MM.1S (cell line): ENCODE results near the gene ZFP90.

Experiments
- DNase-seq: peaks from one replicate; pipeline ENCODE4 v3.0.0-alpha.2; 2015
- H2AFZ ChIP-seq: fragments of 300-600 bp; sonication (generic); 2 replicates; pipeline ENCODE4 v1.6.0; 2016; ENCODE audit warnings: antibody characterized with exemption, low read length
- H3F3A ChIP-seq: fragments of 300-600 bp; sonication (generic); 2 replicates; pipeline ENCODE4 v1.6.1; 2016; ENCODE audit warnings: mild to moderate bottlenecking, antibody characterized with exemption, low read length, moderate library complexity, mixed read lengths; ENCODE audit not compliant: insufficient read depth
- H3K27ac ChIP-seq: fragments of 300-600 bp; sonication (generic); 2 replicates; pipeline ENCODE4 v1.5.1; 2016; ENCODE audit warnings: mild to moderate bottlenecking, low read length
- H3K27me3 ChIP-seq: fragments of 300-600 bp; sonication (generic); replicated peaks from 2 replicates; pipeline ENCODE4 v1.6.0; 2016; ENCODE audit warnings: low read length; ENCODE audit not compliant: insufficient read depth
- H3K36me3 ChIP-seq: fragments of 300-600 bp; sonication (generic); replicated peaks from 2 replicates; pipeline ENCODE4 v1.6.1; 2016; ENCODE audit warnings: mild to moderate bottlenecking, low read length, mixed read lengths; ENCODE audit not compliant: insufficient read depth
- H3K4me1 ChIP-seq: fragments of 300-600 bp; sonication (generic); 2 replicates; pipeline ENCODE4 v1.6.1; 2016; ENCODE audit warnings: low read length, mixed read lengths
- H3K4me2 ChIP-seq: fragments of 300-600 bp; sonication (generic); 2 replicates; pipeline ENCODE4 v1.6.0; 2016; ENCODE audit warnings: low read depth, low read length
- H3K4me3 ChIP-seq: fragments of 300-600 bp; sonication (generic); 2 replicates; pipeline ENCODE4 v1.5.1; 2016; ENCODE audit warnings: low read length, mixed read lengths
- H3K79me2 ChIP-seq: fragments of 300-600 bp; sonication (generic); 2 replicates; pipeline ENCODE4 v1.6.1; 2016; ENCODE audit warnings: mixed run types, low read length, mixed read lengths
- H3K9ac ChIP-seq: fragments of 300-600 bp; sonication (generic); 2 replicates; pipeline ENCODE4 v1.6.1; 2016; ENCODE audit warnings: low read length, mixed read lengths
- H3K9me2 ChIP-seq: fragments of 300-600 bp; sonication (generic); replicated peaks from 2 replicates; pipeline ENCODE4 v1.6.1; 2016; ENCODE audit warnings: mild to moderate bottlenecking, low read length, mixed read lengths; ENCODE audit not compliant: insufficient read depth
- H3K9me3 ChIP-seq: fragments of 300-600 bp; sonication (generic); replicated peaks from 2 replicates; pipeline ENCODE4 v1.6.1; 2016; ENCODE audit warnings: mild to moderate bottlenecking, low read length, mixed read lengths; ENCODE audit not compliant: insufficient read depth
- H4K20me1 ChIP-seq: fragments of 300-600 bp; sonication (generic); 2 replicates; pipeline ENCODE4 v1.6.1; 2016; ENCODE audit warnings: mild to moderate bottlenecking, low read length, moderate library complexity, mixed read lengths; ENCODE audit not compliant: insufficient read depth
- CTCF ChIP-seq: fragments of 300-600 bp; sonication (generic); IDR thresholded peaks from 2 replicates; pipeline ENCODE4 v1.5.1; 2016; ENCODE audit warnings: antibody characterized with exemption, low read length, mixed read lengths
- EZH2 ChIP-seq: fragments of 300-600 bp; sonication (generic); optimal IDR thresholded peaks from 2 replicates; pipeline ENCODE3; 2017; ENCODE audit warnings: low read depth, mild to moderate bottlenecking, antibody characterized with exemption, low read length, mixed read lengths
- EZH2phosphoT487 ChIP-seq: fragments of 300-600 bp; sonication (generic); IDR thresholded peaks from 2 replicates; pipeline ENCODE4 v1.6.1; 2018; ENCODE audit warnings: antibody characterized with exemption, low read length

ZFP90 gene

GRCh38 chr16:68608330-68608729 is 69.2 kb downstream of the ZFP90 start:
- H3K4me1 ChIP-seq, result no peaks in the 10 kb centered on the region
- H3K9me3 ChIP-seq, result no peaks in the 10 kb centered on the region
- no peak for DNase-seq
- no peaks in the 10 kb centered on the region for H3F3A ChIP-seq
- no peak overlapping the region for H3K27ac ChIP-seq
- no peaks in the 10 kb centered on the region for H3K36me3 ChIP-seq
- H3K9me2 ChIP-seq, result no peaks in the 10 kb centered on the region
- no peak for TF ChIP-seq CTCF
- TF ChIP-seq EZH2phosphoT487, result no peak
- TF ChIP-seq EZH2, result no peak
- no peaks in the 10 kb centered on the region for H4K20me1 ChIP-seq
- no peak overlapping the region for H3K4me2 ChIP-seq
- H2AFZ ChIP-seq, result no peak overlapping the region
- H3K79me2 ChIP-seq, result no peaks in the 10 kb centered on the region
- no peaks in the 10 kb centered on the region for H3K27me3 ChIP-seq
- no peak overlapping the region for H3K9ac ChIP-seq
- no peak overlapping the region for H3K4me3 ChIP-seq

- no peaks in the 10 kb centered on the region for H3K36me3 ChIP-seq
- no peak overlapping the region for H3K27ac ChIP-seq
- no peaks in the 10 kb centered on the region for H3K9me3 ChIP-seq
- no peaks in the 10 kb centered on the region for H4K20me1 ChIP-seq
- H3K9me2 ChIP-seq, result no peaks in the 10 kb centered on the region
- H3K79me2 ChIP-seq, result no peaks in the 10 kb centered on the region
- H3K9ac ChIP-seq, result no peak overlapping the region
- H3K4me2 ChIP-seq, result no peak overlapping the region
- no peaks in the 10 kb centered on the region for H3F3A ChIP-seq
- no peaks in the 10 kb centered on the region for H3K4me1 ChIP-seq
- no peaks in the 10 kb centered on the region for H3K27me3 ChIP-seq
- no peak overlapping the region for H2AFZ ChIP-seq
- no peak for TF ChIP-seq EZH2phosphoT487
- TF ChIP-seq CTCF, result no peak
- TF ChIP-seq EZH2, result no peak
- no peak for DNase-seq
- no peak overlapping the region for H3K4me3 ChIP-seq
These were observed 73.9 kb downstream of the ZFP90 start for GRCh38 chr16:68612996-68613395.

GRCh38 chr16:68617734-68618133 is 78.6 kb downstream of the ZFP90 start:
- H3K4me2 ChIP-seq, result no peak overlapping the region
- TF ChIP-seq EZH2 (no peak), CTCF (no peak)
- H4K20me1 ChIP-seq, result no peaks in the 10 kb centered on the region
- no peaks in the 10 kb centered on the region for H3F3A ChIP-seq
- no peak overlapping the region for H2AFZ ChIP-seq
- no peaks in the 10 kb centered on the region for H3K36me3 ChIP-seq
- no peaks in the 10 kb centered on the region for H3K9me2 ChIP-seq
- no peaks in the 10 kb centered on the region for H3K4me1 ChIP-seq
- H3K27ac ChIP-seq, result no peak overlapping the region
- no peaks in the 10 kb centered on the region for H3K27me3 ChIP-seq
- DNase-seq, result no peak
- H3K4me3 ChIP-seq, result no peak overlapping the region
- no peak overlapping the region for H3K9ac ChIP-seq
- no peaks in the 10 kb centered on the region for H3K9me3 ChIP-seq
- H3K79me2 ChIP-seq, result no peaks in the 10 kb centered on the region
